GM19468 (cell line): ENCODE measurements around the gene FRMD4A.

Experiments
- ATAC-seq: cut with Tn5 transposase; IDR thresholded peaks from one replicate; pipeline ENCODE4 v1.9.1; 2021; ENCODE audit warnings: mild to moderate bottlenecking, moderate library complexity, moderate number of reproducible peaks; ENCODE audit not compliant: unreplicated experiment; ENCODE audit errors: extremely low read depth

The FRMD4A gene

GRCh38 chr10:13681960-13682359 lies 648.8 kb downstream of the FRMD4A start:
- no peak for ATAC-seq

DNA sequence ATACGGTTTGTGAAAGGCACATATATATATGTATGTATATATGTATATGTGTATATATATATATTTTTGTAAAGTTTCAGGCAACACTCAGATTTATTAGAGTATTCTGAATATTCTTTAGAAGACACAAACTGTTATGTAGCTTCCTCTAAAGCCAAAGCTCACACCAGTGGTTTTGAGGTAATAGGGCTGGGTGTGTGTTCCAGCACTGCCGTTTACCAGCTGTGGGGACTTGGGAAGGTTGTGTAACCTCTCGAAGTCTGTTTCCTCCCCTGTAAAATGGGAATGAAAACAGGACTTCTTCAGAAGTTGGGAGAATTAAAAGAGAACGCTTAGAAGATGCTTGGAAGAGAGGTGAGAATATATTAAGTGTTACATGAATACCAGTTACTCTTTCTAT lies 649.2 kb downstream of the FRMD4A start:
- no peak for ATAC-seq

- no peak for ATAC-seq
Measured at GRCh38 chr10:13681095-13681494, 649.6 kb downstream of the FRMD4A start.

DNA sequence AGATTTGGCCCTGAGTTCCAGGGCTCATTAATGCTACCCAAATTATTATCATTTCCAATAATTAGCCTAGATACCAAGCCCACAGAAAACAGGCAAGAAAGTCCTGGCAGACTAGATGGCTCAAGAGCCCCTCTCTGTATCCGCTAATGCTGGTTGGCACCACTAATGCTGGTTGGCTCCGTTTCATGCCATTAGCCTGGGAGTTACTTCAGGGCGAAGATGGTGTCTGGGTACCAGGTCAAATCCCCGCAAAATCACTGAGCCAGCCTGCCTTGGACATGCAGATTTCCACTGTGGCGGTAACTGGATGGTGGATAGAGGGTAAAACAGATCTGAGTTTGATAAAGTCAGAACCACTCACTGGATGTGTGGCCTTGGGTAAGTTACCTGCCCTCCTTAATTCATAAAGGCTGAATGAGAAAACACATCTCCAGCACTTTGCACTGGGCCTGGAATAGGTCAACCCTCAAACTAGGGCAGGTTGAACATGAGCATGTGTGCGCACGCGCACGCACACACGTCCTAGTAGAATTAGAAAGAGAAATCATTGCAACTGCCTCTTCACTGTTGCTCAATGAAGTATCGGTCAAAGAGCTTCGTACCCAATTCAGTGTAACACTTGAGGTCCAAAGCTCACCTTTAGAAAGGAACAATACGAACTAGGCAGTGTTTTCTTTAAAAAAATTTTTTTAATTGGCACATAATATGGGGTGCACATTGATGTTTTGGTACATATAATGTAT lies 652.5 kb downstream of the FRMD4A start:
- ATAC-seq: no peak

- no peak for ATAC-seq
Measured at GRCh38 chr10:13674645-13675588, 655.8 kb downstream of the FRMD4A start.

DNA sequence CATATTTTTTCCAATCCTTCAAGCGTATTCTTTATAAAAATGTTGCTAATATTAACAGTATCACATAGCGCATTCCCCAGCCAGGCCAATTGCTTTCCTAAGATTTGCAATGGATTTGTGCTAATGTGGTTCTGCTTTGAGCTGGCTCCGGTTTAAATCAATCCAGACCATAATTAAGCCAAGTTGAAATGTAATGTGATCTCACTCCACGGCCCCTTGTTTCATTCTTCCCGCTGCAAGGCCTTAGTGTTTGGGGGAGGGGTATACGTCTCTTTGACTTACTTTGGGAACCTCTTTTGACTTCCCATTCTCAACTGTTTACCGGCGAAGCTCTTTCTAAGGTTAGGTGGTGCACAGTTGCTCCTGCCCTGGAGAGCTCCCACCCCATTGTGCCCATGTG lies 657.6 kb downstream of the FRMD4A start:
- ATAC-seq: no peak

DNA sequence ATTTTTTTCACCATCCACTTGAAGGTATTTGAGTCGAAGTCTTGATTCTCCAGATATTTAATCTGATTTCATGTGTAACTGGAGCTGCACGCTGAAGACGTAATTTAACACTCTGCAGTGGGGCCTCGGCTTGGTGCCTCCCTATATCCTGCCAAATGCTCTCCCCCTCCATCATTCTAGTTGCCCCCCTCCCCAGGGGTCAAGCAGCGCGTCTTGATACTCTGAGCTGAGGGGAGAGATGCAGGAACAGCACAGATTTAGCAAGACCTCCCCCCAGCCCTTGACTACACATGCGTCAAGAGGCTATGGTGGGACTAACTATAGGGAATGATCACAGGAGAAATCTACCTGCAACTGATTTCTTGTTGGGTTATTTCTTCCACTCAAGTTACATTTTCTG lies 658.2 kb downstream of the FRMD4A start:
- no peak for ATAC-seq

DNA sequence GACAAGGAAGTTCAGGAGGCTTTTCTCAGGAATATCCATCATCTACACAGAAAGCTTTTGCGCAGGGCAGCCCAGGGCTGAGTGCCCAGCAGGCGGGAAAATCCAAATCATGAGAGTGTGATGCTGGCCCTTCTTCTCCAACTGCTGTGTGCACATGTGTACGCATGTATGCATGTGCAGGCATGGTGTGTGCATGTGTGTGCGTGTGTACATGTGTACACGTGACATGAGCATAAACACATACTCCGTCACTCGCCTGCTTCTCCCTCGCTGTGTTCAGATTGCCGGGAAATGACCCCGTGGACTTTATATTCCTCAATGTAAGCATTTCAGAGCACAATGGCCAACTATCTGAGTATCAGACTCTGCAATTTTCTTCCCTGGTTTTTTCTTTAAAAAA lies 658.8 kb downstream of the FRMD4A start:
- no peak for ATAC-seq

DNA sequence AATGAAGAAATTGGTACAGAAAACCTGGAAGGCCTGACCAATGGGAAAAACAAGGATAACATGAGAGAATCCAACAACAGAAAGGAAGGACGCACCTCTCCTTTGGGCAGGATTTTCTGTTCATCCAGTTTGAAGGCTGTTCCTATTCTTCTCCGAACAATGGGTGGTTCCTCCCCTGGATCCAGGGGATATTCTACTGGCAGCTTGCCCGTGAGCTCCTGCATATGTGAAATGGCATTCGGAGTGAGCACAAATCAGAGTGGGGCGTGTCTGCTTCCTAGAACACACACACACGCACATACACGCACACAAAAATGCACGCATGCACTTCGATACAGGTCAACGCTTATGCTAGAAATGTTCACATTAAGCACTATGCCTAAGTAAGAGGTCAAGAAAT lies 660.4 kb downstream of the FRMD4A start:
- ATAC-seq: no peak

DNA sequence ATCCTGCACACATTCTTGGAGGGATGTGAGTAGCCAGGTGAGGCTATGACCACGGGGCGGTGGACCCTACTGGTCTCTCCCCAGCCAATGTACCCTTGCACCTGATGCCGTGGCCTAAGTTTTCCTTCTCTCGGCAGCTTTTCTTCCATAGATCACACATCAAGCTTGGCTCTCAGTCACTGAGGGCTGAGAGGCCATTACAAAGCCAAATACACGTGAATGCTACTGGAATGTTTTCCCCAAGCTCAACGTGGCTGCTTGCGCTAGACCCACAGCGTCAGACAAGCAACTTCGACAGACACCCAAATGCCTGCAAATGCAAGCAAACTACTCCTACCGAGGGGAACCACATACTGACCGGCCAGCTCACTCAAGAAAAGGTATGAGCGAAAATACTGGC lies 660.8 kb downstream of the FRMD4A start:
- ATAC-seq: no peak

DNA sequence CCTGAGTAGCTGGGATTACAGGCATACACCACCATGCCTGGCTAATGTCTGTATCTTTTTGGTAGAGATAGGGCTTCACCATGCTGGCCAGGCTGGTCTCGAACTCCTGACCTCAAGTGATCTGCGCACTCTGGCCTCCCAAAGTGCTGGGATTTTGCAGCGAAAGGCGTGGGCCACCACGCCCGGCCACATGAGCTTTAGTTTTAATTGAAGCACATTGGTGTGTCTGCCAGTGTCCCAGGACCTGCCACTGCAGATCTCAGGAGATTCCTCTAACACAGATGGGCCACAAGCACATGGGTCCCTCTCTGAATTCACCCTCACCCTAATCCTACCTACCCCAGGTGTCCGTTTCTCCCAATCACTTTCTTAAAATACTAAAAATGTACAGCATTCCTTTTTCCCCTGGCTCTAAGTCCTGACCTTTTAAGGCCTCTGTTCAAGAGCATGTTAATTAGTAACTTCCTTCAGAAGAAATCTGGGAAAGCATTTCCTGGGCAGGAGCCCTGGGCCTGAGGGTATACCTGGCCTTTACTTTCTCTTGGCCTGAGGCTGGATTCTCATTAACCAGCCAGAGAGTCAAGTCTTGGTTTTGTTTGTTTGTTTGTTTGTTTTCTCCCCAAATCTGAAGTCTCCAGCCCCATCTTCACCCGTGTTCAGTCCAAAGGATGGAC lies 661.4 kb downstream of the FRMD4A start:
- no peak for ATAC-seq

- no peak for ATAC-seq
Measured at GRCh38 chr10:13668126-13668525, 662.6 kb downstream of the FRMD4A start.

DNA sequence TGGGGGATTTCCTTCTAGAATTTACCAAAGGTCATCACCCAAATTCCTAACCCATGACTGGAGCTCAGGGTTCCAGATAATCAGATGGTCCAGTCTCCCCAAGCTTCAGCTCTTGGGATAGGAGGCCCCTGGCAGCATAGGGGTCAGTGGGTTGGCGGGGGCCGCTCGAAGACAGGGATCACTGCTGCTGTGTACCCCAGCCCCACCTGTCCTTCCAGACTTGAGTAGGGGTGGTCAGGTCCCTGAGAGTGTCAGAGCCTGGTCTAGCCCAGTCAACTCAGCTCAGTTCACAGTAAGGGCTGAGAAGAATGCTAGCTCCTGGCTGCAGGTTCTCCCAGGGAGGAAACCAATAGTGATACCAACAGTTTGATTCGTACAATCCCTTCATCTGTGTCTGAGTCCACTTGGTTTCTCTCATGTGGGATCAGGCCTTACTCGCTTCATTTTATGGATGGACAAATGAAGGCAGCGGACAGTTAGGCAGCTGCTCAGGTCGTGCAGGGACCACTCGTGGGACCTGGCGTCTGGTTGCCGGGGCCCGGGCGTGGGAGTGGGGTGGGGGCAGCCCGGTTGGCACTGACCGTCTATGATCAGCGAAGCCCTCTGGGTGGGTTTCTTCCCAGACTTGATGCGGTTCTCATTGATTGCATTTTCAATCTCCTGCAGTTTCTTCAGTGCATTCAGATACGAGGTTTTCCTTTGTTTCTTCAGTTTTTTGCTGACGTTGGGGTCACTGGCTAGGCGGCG lies 665.0 kb downstream of the FRMD4A start:
- ATAC-seq: no peak

GRCh38 chr10:13661256-13661655 lies 669.5 kb downstream of the FRMD4A start:
- ATAC-seq: no peak

- ATAC-seq: no peak
Measured at GRCh38 chr10:13660551-13660920, 670.2 kb downstream of the FRMD4A start.

- no peak for ATAC-seq
Measured at GRCh38 chr10:13659887-13660550, 670.7 kb downstream of the FRMD4A start.

DNA sequence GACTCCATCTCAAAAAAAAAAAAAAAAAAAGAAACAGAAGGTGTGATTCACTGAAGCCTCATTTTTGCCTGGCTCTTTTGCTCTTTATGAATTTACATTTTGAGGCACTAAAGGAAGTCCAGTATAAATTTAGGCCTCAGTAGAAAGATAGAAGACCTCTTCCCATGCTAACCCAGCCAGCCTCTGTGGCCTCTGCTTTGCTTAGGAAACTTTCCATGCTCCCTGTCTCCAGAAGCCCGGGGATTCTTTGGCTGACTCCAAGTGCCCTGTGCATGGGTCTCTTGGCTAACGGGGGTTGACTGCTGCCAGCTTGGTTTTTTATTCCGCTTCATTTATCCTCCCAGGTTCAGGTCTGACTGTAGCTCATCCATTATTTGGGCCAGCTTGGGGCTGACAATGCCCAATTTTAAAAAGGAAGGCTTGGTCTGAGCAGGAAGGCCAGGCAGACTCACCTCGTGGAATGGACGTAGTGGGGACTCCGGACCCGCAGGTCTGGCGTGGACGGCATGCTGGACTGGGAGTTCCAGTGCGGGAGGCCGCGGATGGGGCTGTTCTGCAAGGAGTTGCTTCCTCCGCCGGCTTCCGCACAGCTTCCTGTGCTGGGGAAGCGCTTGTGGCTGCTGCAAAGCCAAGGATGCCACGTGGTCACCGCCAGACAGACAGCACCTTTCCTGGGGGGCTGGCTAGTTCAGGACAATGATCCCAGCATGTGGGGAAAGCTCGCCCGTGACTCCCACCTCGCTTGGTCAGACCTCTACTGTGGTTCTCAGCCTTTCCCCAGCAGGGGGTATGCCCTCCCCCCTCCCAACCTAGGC lies 671.6 kb downstream of the FRMD4A start:
- no peak for ATAC-seq

GRCh38 chr10:13658264-13658663 lies 672.5 kb downstream of the FRMD4A start:
- no peak for ATAC-seq

DNA sequence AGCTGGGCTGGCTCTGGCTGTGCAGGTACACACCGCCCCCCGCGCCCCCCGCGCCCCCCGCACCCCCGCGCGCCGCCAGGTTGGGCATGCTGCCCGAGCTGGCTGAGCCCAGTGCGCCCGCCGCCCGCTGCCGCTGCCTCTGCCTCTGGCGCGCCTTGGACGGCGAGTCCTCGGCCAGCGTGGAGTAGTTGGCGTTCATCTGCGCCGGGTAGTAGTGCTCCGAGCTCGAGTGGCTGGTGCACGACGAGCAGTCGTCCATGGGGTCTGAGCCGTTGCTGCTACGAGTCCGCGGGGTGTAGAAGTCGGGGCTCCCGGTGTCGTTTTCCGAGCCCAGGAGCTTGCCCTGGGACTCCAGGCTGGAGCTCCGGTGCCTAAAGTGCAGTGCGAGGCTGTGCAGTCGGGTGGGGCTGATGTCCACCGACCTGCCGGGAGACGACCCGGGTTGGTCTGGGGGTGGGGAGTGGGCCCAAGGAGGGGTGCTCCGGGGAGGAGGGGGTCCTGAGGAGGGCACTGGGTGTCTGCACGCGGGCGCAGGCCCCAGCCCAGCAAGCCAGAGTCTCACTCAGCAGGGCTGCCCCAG lies 673.5 kb downstream of the FRMD4A start:
- ATAC-seq: no peak
